B cell (primary cell): Measurements from ENCODE around the gene TEX264.

Source experiments
- CTCF ChIP-seq: fragments of 200-600 bp; IDR thresholded peaks from one replicate; pipeline ENCODE4 v1.8.0; 2022; ENCODE audit warnings: antibody characterized with exemption, mild to moderate bottlenecking
- EZH2 ChIP-seq: IDR thresholded peaks from 2 replicates; pipeline ENCODE4 v1.6.1; 2012; ENCODE audit warnings: borderline replicate concordance, low read depth, mild to moderate bottlenecking, moderate library complexity, low read length; ENCODE audit not compliant: insufficient read depth, poor library complexity, severe bottlenecking

DNA sequence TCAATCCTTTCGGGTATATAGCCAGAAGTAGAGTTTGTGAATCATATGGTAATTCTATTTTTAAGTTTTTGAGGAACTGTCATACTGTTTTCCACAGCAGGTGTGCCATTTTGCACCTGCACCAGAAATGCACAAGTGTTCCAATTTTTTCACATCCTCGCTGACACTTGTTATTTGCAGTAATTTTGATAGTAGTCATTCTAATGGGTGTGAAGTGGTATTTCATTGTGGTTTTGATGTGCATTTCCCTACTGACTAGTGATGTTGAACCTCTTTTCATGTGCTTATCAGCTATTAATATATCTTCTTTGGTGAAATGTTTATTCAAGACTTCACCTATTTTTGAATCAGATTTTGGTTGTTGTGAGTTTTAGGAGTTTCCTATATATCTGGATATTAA is 64.9 kb downstream of the TEX264 start:
- no peak for TF ChIP-seq CTCF
- no peak for TF ChIP-seq EZH2
